ENCODE measurements around the gene GATA6.

Gene GATA6

GRCh38 chr18:22204214-22204536 is 34.8 kb downstream of the GATA6 start:
- DNase-seq, result no peak
- in situ Hi-C loops (cut with HindIII; ENCODE audit: low pct_ligation_motif_present, low sequenced_read_pairs), result no loop called here
- no peak overlapping the region for H3K4me3 ChIP-seq (ENCODE audit: low read depth, low read length)
- peaks cover 28% of the 10 kb centered on the region for H3K36me3 ChIP-seq (replicated peaks)
- H3K27me3 ChIP-seq (replicated peaks), result no peaks in the 10 kb centered on the region
- no peak overlapping the region for H3K27ac ChIP-seq
- TF ChIP-seq, protein P1, sequence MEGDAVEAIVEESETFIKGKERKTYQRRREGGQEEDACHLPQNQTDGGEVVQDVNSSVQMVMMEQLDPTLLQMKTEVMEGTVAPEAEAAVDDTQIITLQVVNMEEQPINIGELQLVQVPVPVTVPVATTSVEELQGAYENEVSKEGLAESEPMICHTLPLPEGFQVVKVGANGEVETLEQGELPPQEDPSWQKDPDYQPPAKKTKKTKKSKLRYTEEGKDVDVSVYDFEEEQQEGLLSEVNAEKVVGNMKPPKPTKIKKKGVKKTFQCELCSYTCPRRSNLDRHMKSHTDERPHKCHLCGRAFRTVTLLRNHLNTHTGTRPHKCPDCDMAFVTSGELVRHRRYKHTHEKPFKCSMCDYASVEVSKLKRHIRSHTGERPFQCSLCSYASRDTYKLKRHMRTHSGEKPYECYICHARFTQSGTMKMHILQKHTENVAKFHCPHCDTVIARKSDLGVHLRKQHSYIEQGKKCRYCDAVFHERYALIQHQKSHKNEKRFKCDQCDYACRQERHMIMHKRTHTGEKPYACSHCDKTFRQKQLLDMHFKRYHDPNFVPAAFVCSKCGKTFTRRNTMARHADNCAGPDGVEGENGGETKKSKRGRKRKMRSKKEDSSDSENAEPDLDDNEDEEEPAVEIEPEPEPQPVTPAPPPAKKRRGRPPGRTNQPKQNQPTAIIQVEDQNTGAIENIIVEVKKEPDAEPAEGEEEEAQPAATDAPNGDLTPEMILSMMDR (IDR thresholded peaks at IDR 0.05; ENCODE audit: low read depth, low read length, missing control alignments), result no peak

DNA sequence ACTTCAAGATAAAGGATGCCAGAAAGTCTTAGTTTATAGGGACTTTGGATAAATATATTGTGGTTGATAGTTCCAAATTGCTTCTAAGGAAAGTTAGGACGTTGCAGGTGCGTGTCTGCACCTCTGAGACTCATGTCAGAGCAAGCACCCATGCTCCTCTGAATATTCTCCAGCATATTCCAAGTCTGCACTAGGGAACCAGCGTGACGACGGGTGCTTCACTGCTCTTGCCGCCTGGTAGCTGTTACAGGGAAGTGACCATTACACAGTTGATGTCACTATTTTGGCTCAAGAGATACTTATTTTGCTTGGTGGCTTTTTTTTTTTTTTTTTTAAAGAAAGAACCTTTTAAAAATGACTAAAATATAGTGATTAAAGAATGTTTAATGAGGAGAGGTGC is 35.6 kb downstream of the GATA6 start:
- Histone ChIP-seq H3K27ac (no peak overlapping the region), H3K27me3 (replicated peaks) (no peaks in the 10 kb centered on the region), H3K4me3 (ENCODE audit: low read depth, low read length) (no peak overlapping the region), H3K36me3 (replicated peaks) (peaks cover 25% of the 10 kb centered on the region)
- TF ChIP-seq, protein P1 (IDR thresholded peaks at IDR 0.05; ENCODE audit: low read depth, low read length, missing control alignments), result no peak
- no peak for DNase-seq
- in situ Hi-C loops (cut with HindIII; ENCODE audit: low pct_ligation_motif_present, low sequenced_read_pairs), result no loop called here

- no peak for DNase-seq
- no peaks in the 10 kb centered on the region for H3K27me3 ChIP-seq (replicated peaks)
- no peak overlapping the region for H3K4me3 ChIP-seq (ENCODE audit: low read depth, low read length)
- H3K27ac ChIP-seq, result no peak overlapping the region
- TF ChIP-seq, protein P1 (IDR thresholded peaks at IDR 0.05; ENCODE audit: low read depth, low read length, missing control alignments), result no peak
- peaks cover 6% of the 10 kb centered on the region for H3K36me3 ChIP-seq (replicated peaks)
- in situ Hi-C loops (cut with HindIII; ENCODE audit: low pct_ligation_motif_present, low sequenced_read_pairs), result no loop called here
Observed at GRCh38 chr18:22207021-22207758, 37.8 kb downstream of the GATA6 start.

DNA sequence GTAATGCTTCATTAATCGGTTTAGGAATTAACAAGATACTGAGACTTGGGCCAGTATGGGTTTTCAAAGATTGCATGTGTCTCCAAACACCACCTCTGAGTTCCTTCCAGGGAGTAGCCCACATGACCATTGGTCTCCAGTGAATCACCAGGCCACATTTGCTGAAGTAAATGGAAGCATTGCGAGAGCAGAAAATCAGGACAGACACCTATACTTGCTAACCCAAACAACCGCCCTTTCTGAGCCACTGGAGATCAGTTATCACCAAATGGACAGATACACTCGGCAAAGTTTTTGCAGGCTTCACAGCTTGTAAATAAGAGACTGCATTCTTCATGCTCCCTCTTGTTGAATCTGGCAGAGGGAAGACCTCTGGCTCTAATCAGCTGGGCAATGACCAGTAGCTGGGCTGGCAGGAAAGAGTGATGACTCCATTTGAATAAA is 40.9 kb downstream of the GATA6 start:
- no peaks in the 10 kb centered on the region for H3K36me3 ChIP-seq (replicated peaks)
- no peak overlapping the region for H3K27ac ChIP-seq
- TF ChIP-seq, protein P1 (IDR thresholded peaks at IDR 0.05; ENCODE audit: low read depth, low read length, missing control alignments), result no peak
- no peak overlapping the region for H3K4me3 ChIP-seq (ENCODE audit: low read depth, low read length)
- peak; percentile 47 for DNase-seq
- in situ Hi-C loops (cut with HindIII; ENCODE audit: low pct_ligation_motif_present, low sequenced_read_pairs), result no loop called here
- H3K27me3 ChIP-seq (replicated peaks), result no peaks in the 10 kb centered on the region

- in situ Hi-C loops (cut with HindIII; ENCODE audit: low pct_ligation_motif_present, low sequenced_read_pairs), result no loop called here
Observed at GRCh38 chr18:22211657-22212056, 42.3 kb downstream of the GATA6 start.

More at GRCh38 chr18:22211657-22212056, 42.3 kb downstream of the GATA6 start:
- TF ChIP-seq, protein P1 (IDR thresholded peaks at IDR 0.05; ENCODE audit: low read depth, low read length, missing control alignments), result no peak
- DNase-seq, result no peak
- H3K4me3 ChIP-seq (ENCODE audit: low read depth, low read length), result no peak overlapping the region
- H3K27ac ChIP-seq, result no peak overlapping the region
- H3K27me3 ChIP-seq (replicated peaks), result no peaks in the 10 kb centered on the region
- no peaks in the 10 kb centered on the region for H3K36me3 ChIP-seq (replicated peaks)

Data from brain microvascular endothelial cell (primary cell).